Adipose tissue (tissue), 3 donors: ENCODE data around the gene WLS. TPM values are rescaled to one million over a fixed set of nuclear protein-coding genes. Genes with fewer than 3 reads are reported as not detected.
"Not testable (repeated sequence)": the region's sequence is repeated elsewhere in the genome, so short reads cannot be mapped to it uniquely, and the experiment has no call there.

ENCODE experiments used
- H3K27ac ChIP-seq: one replicate; pipeline ENCODE4 v1.5.1; 2013; ENCODE audit warnings: low read depth, low read length
- WGBS, 3 donors: extraction: QIAGEN DNeasy Blood & Tissue Kit; methylation state at CpG; one replicate each; pipeline ENCODE4 v1.1.7; 2013; 5-methylcytosine and 5-hydroxymethylcytosine counted together
- polyA plus RNA-seq, 3 donors: library from polyadenylated mRNA; stranded (reverse); fragments of 200-250 nt; gene quantifications; one replicate each; pipeline ENCODE4 v1.2.3, GENCODE V29; 2013
- donor health status: healthy with polysubstance abuse.
- donor health status: Bipolar disorder and iron deficiency.
- donor health status: healthy.

Gene WLS
- polyA plus RNA-seq, 3 donors: 20.1 to 31.6 (median 25.3) TPM

DNA sequence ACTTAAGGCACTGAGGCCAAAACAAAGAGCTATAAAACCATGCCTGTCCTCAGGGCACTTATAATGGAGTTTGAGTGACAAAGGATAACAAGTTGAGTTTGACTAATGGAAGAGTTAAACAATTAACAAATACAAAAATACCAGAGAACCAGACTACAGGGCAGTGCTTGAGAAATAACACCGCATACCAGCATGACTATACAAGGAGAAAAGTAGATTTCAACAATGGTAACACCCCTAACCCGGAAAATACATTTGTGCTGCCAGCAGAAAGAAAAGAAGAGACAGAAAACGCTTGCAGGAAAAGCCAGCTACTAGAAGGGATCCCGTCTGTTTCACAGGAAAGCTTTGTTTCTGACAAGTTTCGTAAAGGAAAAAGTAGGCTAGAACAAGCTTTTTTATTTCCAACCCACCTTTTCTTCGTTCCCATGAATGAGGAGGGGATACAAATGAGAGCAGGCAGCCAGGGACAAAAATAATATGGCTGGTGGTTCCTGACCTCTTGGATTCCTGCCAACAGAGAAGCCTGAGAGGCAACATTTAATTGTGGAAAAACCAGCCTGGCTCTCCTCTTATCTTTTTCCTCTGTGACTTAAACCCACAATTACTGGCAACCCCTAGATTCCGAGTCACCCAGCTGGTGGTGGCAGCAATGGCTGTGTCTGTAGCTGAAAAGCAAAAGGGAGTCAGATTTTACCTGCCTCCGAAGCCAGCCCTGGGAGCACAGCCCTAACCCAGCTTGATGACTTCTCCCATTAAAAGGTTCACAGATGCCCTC lies 56.5 kb downstream of the WLS start:
- 54 to 67% (median 64%) methylated on average over 8 of the region's 8 CpGs for WGBS, 3 donors
- no peak overlapping the region for H3K27ac ChIP-seq

DNA sequence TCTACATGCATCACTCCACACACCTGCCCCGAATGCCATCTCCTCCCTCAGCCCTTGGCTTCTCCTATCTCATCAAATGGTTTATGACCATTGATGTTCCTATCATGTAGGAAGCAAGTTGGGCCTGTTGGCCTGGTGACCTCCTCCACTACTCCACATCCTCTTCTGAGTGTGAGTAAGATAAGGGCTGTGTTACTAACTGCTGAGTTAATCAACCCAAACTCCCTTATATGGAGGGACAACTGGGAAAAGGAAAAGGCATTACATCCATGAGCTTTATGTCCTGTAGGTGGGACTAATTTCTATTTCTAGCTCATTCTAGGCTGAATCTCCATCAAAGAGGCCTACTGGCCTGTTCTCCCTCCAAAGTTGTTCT lies 57.6 kb downstream of the WLS start:
- WGBS, 3 donors: 88 to 96% (median 95%) methylated on average over 1 of the region's 1 CpG

DNA sequence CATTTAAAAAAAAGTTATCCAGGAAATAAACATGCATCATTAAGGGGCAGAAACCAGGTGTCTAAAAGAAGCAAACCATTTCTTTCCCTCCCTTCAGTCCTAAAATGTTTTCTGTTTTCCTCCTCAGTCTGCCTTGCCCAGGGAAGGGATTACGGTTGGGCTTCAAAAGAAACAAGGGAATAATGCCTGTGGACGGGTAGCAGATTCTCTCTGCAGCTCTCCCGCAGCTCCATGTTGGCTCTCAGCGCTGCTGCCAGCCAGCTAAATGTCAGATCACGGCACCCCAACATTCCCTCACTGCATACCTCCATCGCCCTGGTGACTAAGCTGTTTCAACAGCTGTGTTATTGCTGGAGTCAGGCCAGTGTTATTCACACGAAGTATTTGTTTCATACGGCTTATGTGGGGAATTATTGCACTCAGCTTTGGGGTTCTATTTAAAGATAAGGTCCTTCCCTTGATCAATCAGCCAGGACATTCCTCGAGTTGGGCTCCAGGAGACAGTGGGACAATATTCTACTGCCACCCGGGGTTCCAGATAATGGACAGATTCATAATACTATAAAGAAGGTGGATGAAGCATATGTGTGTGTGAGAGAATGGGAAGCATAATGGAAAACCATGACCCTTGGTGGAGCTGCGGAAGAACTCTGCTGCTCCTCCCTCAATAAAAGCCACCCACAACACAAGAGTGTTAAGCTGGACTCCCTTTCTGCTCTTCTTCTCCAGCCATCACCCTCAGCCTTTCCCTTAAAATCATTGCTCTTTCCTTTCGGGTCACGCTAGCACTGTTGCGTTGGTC lies 58.2 kb downstream of the WLS start:
- WGBS, 3 donors: 36 to 55% (median 49%) methylated on average over 14 of the region's 14 CpGs
- H3K27ac ChIP-seq: no peak overlapping the region

More for the DNA sequence above, 57.6 kb downstream of the WLS start:
- H3K27ac ChIP-seq: no peak overlapping the region

DNA sequence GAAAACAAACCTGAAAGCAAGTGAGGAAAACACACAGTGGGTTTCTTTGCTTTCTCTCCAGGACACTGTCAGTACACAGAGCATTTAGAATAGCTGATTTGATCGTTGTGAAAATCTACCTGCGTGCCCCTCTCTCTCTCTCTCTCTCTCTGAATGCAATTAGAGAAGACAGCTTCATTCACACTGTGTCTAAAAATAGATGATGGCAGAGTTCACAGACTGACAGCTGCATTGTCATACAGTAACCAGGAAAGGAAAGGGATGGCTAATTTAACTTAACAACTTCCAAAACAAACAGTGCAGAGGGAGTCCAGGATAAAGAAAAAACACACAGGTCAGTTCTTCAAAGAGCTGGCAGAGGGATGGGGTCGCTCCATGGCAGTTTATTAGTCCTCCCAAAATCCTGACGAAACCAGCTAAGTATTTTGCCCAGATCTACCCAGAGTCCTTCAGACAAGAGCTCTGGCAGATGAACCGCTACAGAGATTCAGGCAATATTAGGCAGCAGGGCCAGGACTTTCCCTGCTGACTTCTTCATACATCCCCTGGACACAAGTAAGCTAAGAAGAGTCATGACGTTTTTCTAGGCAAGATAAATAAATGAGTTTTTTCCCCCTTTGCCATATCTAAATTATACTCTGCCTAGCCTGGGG lies 58.9 kb downstream of the WLS start:
- H3K27ac ChIP-seq: no peak overlapping the region
- WGBS, 3 donors: 23 to 42% (median 39%) methylated on average over 6 of the region's 6 CpGs

DNA sequence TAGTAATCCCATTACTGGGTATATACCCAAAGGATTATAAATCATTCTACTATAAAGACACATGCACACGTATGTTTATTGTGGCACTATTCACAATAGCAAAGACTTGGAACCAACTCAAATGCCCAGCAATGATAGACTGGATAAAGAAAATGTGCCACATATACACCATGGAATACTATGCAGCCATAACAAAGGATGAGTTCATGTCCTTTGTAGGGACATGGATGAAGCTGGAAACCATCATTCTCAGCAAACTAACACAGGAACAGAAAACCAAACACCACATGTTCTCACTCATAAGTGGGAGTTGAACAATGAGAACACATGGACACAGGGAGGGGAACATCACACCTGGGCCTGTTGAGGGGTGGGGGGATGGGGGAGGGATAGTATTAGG lies 60.5 kb downstream of the WLS start:
- 56 to 100% (median 100%) methylated on average over 1 of the region's 1 CpG for WGBS, 3 donors
- H3K27ac ChIP-seq: not testable (repeated sequence)

DNA sequence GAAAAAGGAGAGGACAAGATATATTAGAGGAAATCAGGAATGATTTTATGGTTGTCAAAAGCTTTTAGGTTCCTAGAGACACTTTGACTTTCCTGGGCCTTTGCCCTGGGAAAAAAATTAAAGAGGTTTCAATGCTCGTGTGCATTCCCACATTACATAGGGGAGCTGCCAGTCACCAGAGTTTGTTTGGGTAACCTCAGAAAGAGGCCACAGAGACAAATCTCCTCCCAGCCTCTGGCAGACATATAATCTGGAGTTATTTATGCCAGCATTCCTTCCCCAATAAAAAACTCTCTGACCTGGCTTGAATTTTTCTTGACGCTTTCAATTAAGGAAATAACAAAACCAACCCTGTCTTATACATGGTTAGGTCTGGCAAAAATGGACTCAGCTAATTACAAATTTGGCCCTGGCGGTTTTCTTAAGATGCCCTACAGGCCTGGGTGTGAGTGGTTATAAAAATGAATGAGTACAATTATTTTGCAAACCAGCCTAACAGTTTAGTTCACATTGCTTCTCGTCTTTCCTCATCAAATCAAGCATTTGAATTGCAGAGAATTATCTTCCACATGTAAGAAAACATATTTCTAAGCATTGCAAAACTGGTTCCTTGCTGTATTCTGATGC lies 63.7 kb downstream of the WLS start:
- WGBS, 3 donors: 63 to 75% (median 70%) methylated on average over 4 of the region's 4 CpGs
- no peak overlapping the region for H3K27ac ChIP-seq

GRCh38 chr1:68167211-68167610 lies 65.1 kb downstream of the WLS start:
- H3K27ac ChIP-seq: no peak overlapping the region
- WGBS, 3 donors: 89 to 97% (median 97%) methylated on average over 3 of the region's 3 CpGs

DNA sequence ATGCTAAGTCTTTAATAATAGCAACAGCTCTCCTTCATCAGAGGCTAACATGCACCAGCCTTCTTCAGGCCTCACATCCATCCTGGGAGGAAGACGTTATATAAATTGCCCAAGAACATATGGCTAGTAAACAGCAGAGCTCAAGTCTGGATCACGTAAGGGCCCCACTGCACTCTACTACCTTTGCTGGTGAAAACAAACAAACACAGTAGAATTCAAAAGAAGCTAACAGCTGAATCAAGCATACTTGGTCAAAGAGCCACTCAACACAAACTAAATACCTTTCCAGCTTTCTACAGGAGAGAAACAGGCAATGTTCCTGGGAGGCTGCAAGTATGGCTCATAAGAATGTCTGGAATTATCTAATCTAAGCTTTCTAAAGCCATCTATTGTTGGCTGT lies 66.0 kb downstream of the WLS start:
- 79 to 90% (median 87%) methylated on average over 2 of the region's 2 CpGs for WGBS, 3 donors
- no peak overlapping the region for H3K27ac ChIP-seq

DNA sequence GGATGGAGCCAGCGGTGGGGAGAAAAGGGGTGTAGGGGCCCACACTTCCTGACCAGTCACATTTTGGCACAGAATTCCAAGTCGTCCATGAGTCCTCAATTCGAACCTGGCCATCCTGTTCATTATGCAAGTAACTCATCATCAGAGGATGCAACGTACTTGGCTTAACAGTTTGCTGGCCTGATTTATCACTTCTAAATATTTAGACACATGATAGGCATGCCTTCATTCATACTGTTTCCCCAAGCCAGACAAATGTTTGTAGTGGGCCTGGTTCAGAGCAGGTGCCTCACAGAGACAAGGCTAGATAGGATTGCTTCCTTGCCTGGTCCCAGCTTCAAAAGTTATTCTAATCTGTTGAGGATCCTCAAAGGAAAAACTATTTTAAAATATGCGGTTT lies 66.7 kb downstream of the WLS start:
- 85 to 92% (median 88%) methylated on average over 5 of the region's 5 CpGs for WGBS, 3 donors
- no peak overlapping the region for H3K27ac ChIP-seq

GRCh38 chr1:68164918-68165317 lies 67.4 kb downstream of the WLS start:
- WGBS, 3 donors: 85 to 97% (median 89%) methylated on average over 1 of the region's 1 CpG
- H3K27ac ChIP-seq: no peak overlapping the region

DNA sequence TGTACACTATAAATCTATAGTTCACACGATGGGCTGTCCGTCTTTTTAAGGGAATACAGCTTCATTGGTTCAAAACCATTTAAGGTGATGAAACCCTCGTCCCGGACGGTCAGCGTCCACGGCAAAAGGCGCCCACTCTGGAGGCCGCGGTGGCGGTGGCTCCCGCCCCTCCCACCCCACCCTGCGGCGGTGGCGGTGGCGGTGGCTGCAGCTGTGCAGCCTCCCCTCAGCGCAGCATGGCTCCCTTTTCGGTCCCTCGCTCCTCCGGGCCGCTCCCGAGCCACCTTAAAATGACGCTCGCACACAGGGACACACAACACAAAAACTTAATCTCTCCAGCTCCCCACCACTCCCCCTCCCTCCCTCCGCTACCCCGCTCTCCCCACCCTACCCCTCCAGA lies 69.1 kb downstream of the WLS start:
- no peak overlapping the region for H3K27ac ChIP-seq
- WGBS, 3 donors: 97 to 98% (median 98%) methylated on average over 26 of the region's 26 CpGs

DNA sequence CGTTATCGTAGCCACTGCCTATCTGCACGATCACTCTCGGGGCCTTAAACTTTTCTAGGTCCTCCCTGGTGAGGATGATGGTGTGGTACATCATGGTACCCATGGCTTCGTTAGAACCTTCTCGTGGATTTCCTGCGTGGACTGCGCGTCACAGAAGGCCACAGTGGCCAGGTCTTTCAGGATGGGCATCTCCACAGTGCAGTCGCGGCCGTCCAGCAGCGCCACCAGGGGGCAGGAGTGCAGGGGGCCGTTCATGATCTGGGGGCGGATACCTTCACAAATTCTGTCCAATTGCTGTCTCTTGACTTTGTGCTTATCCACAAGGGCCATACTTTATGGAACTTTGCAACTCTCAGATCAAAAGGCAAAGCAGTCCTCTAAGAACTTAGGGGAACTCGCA lies 69.6 kb downstream of the WLS start:
- H3K27ac ChIP-seq: no peak overlapping the region
- WGBS, 3 donors: 91 to 94% (median 94%) methylated on average over 16 of the region's 16 CpGs

GRCh38 chr1:68161672-68162071 lies 70.7 kb downstream of the WLS start:
- not testable (repeated sequence) for H3K27ac ChIP-seq
- WGBS, 3 donors: 90 to 92% (median 91%) methylated on average over 12 of the region's 12 CpGs

DNA sequence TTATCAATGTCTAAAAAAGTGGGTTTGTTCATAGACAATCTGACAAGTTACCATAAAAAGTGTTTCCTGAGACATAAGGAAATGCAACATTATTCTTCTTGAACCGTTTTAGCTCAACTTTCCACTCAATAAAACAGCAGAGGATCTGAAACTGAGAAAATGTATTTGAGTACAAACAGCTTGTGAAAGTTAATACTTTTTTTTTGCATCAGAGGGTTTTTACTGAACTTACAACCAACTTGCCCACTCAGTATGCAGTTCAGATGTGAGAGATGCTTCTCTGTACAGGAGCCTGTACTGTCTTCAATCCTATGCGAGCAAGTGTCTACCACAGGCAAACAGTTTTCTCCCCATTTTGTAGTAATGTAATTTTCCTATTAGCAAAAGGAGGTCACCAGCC lies 71.4 kb downstream of the WLS start:
- not testable (repeated sequence) for H3K27ac ChIP-seq
- WGBS, 3 donors: 63 to 82% (median 76%) methylated on average over 2 of the region's 2 CpGs

DNA sequence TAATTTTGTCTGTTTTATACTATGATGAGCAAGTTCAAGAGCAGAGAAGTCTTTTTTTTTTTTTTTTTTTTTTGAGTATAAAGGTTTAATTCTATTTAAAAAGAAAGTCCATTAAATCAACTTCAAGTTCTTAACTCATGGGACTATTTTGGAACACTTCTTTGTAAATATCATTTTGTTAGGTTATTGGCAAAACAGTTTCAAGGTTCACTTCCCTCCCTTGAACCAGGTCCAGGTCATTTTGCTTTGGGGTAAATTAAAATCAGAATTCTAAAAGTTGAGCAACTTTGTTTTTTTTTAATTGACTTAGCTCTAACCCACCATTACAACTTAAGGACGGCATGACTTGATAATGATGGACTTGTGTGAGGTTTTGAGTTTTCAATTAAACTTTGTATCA lies 72.3 kb downstream of the WLS start:
- no peak overlapping the region for H3K27ac ChIP-seq
- WGBS, 3 donors: 77 to 87% (median 85%) methylated on average over 1 of the region's 1 CpG

DNA sequence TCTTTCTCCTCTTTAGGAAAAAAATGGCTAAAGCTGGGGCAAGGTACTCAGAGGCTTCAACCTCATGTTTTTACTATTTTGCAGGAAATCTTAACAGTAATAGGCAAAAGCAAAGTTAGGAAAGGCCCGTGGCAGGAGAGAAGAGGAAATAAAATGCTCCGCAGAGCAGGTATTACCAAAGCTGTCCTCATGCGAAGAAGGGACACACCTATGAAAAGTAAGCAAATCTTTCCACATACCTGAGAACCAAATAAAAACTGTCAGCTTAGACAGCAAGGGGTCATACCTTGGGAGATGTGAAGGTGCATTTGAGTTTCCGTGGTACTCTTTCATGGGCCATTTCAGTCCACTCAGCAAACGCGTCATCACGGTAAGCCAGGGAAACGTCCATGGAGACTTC lies 73.5 kb downstream of the WLS start:
- H3K27ac ChIP-seq: no peak overlapping the region
- 80 to 87% (median 82%) methylated on average over 8 of the region's 8 CpGs for WGBS, 3 donors

GRCh38 chr1:68157416-68157815 lies 74.9 kb downstream of the WLS start:
- H3K27ac ChIP-seq: no peak overlapping the region
- 97 to 99% (median 97%) methylated on average over 2 of the region's 2 CpGs for WGBS, 3 donors

- no peak overlapping the region for H3K27ac ChIP-seq
- 88 to 92% (median 90%) methylated on average over 3 of the region's 3 CpGs for WGBS, 3 donors
Measured at GRCh38 chr1:68151690-68152089, 80.6 kb downstream of the WLS start.

DNA sequence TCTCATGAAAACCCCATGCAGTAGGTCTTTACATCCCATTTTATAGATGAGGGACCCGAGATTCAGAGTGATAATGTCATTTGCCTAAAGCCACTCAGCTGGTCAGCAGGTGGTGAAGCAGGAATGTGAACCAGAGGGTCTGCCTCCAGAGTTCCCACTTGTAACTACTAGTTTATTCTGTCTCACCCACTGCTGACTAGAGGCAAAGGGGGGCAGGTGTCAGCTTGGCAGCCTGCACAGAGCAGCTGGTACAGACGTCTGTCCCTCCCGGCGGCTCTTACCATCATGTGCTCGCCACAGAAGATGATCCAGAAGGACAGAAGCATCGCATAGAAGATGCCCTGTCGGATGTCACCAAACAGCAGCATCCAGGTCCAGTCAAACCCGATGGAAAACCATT lies 82.4 kb downstream of the WLS start:
- H3K27ac ChIP-seq: no peak overlapping the region
- WGBS, 3 donors: 90 to 94% (median 91%) methylated on average over 8 of the region's 8 CpGs
